Measurements from ENCODE around the gene C17orf75.
A peak's percentile ranks its signal among the peaks of the same experiment; 100 is the strongest.
"Not testable (repeated sequence)": the region's sequence is repeated elsewhere in the genome, so short reads cannot be mapped to it uniquely, and the experiment has no call there.

C17orf75 gene

DNA sequence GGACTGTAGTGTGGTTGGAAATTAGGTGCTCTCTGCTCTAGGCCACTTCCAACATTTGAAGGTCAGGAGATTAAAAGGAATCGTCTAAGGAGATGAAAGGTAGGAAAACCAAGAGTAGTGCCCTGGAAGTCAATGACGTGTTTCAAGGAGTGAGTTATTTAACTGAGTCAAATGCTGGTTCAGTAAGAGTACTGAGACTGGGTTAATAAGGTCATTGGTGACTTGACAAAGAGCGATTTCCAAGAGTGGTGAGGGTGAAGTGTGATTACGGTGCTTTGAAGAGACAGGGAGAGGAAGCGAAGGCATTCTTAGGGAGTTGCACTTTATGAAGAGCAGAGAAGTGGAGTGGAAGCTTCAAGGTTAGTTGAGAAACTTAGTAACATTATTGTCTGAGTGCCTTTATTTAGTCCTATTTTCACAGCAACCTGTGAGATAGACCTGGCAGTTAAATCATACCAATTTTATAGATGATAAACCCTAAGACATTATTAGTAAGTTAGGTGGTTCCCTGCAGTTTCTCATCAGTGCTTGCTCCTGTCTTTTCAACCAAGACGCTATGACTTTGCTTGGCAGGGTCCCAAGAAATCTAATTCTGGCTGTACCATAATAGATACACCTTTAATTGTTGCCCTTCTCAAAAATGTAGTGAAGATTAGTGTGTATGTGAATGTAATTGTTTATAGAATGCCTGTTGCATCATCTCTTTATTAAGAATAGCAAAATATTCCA is 13.8 kb upstream of the C17orf75 start:
- no peak for DNase-seq (ENCODE audit: low spot score)
- Mint-ChIP-seq H3K27me3 (ENCODE audit: low read depth) (no peaks in the 10 kb centered on the region), H3K4me3 (peak overlapping the region; percentile 62), H3K36me3 (ENCODE audit: low read depth) (peaks cover 71% of the 10 kb centered on the region), H3K4me1 (ENCODE audit: low read depth) (peaks cover 42% of the 10 kb centered on the region), H3K27ac (peak overlapping the region; percentile 43), H3K9me3 (no peaks in the 10 kb centered on the region)

DNA sequence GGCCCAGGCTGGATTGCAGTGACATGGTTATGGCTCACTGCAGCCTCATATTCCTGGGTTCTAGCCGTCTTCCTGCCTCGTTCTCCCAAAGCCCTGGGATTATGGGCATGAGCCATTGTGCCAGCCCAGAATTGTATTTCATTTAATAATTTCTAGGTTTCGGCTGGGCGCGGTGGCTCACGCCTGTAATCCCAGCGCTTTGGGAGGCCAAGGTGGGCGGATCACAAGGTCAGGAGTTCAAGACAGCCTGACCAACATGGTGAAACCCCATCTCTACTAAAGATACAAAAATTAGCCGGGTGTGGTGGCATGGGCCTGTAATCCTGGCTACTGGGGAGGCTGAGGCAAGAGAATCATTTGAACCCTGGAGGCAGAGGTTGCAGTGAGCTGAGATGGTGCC is 10.8 kb upstream of the C17orf75 start:
- H3K27ac Mint-ChIP-seq; H3K9me3 Mint-ChIP-seq; H3K27me3 Mint-ChIP-seq (ENCODE audit: low read depth); DNase-seq (ENCODE audit: low spot score): not testable (repeated sequence)
- Mint-ChIP-seq H3K4me3 (peak overlapping the region; percentile 98), H3K36me3 (ENCODE audit: low read depth) (peaks cover 63% of the 10 kb centered on the region), H3K4me1 (ENCODE audit: low read depth) (peaks cover 47% of the 10 kb centered on the region)

DNA sequence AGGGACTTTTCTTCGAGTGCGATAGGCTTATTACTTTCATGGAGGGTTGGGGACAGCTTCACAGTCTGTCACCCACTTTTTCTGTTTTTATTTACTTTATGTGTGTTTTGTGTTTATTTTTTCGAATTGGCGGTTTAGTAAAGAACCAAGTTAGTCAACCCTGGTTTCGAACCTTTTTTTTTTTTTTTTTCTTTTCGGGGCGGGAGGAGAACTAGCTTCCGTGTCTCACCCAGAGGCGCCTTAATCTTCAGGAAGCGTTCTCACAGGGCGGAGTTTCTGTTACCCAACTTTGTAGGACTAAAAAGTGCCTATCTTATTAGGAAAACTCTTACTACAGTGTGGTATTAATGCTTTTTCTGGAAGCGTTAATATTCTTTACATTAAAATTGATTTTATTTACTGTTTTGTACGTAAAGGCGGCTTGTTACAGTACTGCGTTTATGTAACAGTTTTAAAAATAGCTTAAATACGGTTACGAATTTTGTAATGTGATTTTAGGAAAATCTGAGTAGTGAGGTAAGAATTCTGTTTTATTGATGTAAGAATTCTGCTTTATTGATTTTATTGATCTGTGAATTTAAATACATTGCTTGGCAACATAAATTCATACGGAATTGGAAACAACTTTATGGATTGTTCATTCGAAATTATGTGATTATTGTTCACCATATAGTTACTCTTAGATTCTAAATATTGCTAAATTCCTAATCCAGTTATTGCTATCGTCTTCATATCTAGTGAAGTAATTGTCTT is 8.9 kb upstream of the C17orf75 start:
- Mint-ChIP-seq H3K9me3 (no peaks in the 10 kb centered on the region), H3K4me3 (peak overlapping the region; percentile 98), H3K36me3 (ENCODE audit: low read depth) (peaks cover 52% of the 10 kb centered on the region), H3K4me1 (ENCODE audit: low read depth) (peaks cover 39% of the 10 kb centered on the region), H3K27ac (peak overlapping the region; percentile 100), H3K27me3 (ENCODE audit: low read depth) (no peaks in the 10 kb centered on the region)
- DNase-seq (ENCODE audit: low spot score) = no peak

DNA sequence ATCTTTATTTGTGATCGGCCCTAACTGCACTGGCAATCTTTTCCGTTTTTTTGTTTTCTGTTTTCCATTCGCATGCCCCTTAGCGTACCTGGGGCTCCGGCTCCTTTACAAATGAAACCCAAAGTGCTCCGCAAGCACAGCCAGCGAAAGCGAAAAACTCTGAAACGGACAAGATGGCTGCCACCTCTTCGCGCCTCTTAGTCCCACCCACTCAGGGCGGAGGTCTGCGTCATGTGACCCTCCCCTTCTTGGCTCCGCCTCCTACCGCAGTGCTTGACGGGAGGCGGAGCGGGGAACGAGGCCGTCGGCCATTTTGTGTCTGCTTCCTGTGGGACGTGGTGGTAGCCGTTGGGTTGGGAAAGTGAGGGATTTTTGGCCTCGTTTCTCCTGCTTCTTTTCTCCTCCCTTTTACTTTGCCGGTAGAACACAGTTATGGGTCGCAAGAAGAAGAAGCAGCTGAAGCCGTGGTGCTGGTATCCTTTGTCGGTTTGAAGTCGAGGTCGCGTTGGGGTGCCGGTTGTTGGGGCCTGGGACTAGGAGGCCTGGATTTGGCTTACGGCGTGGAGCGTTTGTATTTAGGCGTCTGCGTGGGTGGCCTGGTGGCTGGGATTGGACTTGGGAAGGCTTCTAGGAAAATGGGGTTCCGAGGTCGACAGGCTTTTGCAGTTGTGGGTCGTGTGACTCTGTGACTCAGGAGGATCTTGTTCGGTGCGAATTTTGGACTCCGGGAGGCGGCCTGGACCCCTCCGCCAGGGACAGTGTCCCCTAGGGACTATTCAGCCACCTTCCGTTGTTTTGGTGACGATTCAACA is 8.1 kb upstream of the C17orf75 start, which contains the start of gene ZNF207:
Gene ZNF207, plus strand, starts transcription at position 304 of the 812 bp plus-strand sequence. Its CDS starts 129 bp downstream, at position 433.
- peak; percentile 94 for DNase-seq (ENCODE audit: low spot score)

DNA sequence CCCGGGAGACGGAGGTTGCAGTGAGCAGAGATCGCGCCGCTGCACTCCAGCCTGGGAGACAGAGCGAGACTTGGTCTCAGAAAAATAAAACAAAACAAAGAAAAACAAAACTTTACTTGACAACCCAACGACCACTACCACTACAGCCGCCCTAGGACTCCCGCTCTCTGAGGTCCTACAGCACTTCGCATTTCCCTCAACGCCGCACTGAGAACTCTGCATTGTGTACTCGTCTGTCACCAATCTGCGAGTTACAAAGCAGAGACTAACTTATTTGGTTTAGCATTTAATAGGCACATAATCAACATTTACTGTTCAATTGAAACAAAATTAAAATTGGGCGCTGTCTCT is 7.5 kb upstream of the C17orf75 start:
- Mint-ChIP-seq H3K36me3 (ENCODE audit: low read depth) (peaks cover 40% of the 10 kb centered on the region), H3K27ac (peak overlapping the region; percentile 100), H3K27me3 (ENCODE audit: low read depth) (no peaks in the 10 kb centered on the region), H3K4me1 (ENCODE audit: low read depth) (peaks cover 28% of the 10 kb centered on the region), H3K4me3 (peak overlapping the region; percentile 98), H3K9me3 (no peaks in the 10 kb centered on the region)
- no peak for DNase-seq (ENCODE audit: low spot score)

More for the DNA sequence above, 8.1 kb upstream of the C17orf75 start, which contains the start of gene ZNF207:
- Mint-ChIP-seq H3K9me3 (no peaks in the 10 kb centered on the region), H3K27me3 (ENCODE audit: low read depth) (no peaks in the 10 kb centered on the region), H3K4me3 (peak within 1 kb of the TSS; percentile 98), H3K36me3 (ENCODE audit: low read depth) (peaks cover 44% of the 10 kb centered on the region), H3K4me1 (ENCODE audit: low read depth) (peaks cover 32% of the 10 kb centered on the region), H3K27ac (peak within 1 kb of the TSS; percentile 100)

DNA sequence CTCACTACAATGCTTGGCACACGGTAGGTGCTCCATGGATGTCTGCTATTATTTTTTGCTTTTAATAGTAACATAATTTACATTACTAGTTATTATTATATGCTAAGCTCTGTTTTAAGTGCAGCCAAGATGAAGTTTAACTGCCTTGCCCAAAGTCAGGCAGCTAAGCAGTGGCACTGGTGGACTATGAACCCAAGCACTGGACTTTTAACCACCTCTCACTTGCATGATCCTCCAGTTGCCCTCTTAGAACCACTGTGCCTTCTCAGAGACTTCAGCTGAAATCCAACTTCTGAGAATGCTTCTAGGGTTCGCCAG is 6.5 kb upstream of the C17orf75 start:
- Mint-ChIP-seq H3K4me3 (peak overlapping the region; percentile 98), H3K36me3 (ENCODE audit: low read depth) (peaks cover 33% of the 10 kb centered on the region), H3K27me3 (ENCODE audit: low read depth) (no peaks in the 10 kb centered on the region), H3K4me1 (ENCODE audit: low read depth) (peaks cover 22% of the 10 kb centered on the region), H3K27ac (no peak overlapping the region), H3K9me3 (no peaks in the 10 kb centered on the region)
- no peak for DNase-seq (ENCODE audit: low spot score)

DNA sequence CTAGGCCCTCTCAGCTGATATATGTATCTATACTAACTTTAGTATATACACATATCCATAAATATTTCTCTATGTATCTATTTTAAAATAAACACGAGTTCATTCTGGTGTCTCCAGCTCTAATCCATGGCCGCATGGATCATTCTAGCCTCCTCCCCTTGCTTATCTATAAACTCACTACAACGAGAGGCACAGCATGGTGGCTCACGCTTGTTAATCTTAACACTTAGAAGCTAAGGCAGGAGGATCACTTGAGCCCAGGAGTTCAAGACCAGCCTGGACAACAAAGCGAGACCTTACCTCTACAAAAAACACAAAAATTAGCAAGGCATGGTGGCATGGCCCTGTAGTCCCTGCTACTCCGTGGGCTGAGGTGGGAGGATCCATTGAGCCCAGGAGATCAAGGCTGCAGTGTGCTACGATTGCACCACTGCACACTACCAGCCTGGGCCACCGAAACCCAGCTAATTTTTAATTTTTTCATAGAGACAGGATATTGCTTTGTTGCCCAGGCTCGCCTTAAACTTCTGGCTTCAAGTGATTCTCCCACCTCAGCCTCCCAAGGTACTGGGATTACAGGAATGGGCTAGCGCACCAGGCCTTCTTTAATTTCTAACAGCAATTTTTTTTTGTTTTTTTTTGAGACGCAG is 4.1 kb upstream of the C17orf75 start:
- Mint-ChIP-seq H3K27ac (no peak overlapping the region), H3K4me1 (ENCODE audit: low read depth) (peaks cover 22% of the 10 kb centered on the region), H3K4me3 (no peak overlapping the region), H3K36me3 (ENCODE audit: low read depth) (peaks cover 15% of the 10 kb centered on the region), H3K27me3 (ENCODE audit: low read depth) (no peaks in the 10 kb centered on the region), H3K9me3 (no peaks in the 10 kb centered on the region)
- DNase-seq (ENCODE audit: low spot score) = no peak

DNA sequence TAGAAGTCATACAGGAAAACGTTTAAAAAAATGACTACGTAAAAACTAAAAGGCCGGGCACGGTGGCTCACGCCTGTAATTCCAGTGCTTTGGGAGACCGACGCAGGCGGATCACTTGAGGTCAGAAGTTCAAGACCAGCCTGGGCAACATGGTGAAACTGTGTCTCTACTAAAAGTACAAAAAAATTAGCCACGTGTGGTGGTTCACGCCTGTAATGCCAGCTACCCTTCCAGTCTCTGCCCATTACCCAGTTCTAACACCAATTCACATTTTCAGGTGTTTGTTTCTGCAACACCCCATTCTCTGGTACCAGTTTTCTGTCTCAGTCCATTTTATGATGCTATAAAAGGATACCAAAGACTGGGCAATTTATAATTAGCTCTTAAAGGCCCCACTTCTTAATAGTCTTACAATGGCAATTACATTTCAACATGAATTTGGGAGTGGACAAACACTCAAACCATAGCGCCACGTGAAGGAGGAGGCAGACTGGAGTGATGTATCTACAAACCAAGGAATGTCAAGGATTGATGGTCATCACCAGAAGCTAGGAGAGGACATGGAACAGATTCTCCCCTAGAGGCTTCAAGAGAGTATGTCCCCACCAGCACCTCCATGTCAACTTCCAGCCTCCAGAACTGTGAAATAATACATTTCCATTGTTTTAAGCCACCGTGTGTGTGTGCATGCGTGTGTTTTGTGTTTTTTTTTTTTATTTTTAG is 791 bp upstream of the C17orf75 start:
- DNase-seq (ENCODE audit: low spot score) = no peak
- peak overlapping the region; percentile 90 for H3K4me3 Mint-ChIP-seq

DNA sequence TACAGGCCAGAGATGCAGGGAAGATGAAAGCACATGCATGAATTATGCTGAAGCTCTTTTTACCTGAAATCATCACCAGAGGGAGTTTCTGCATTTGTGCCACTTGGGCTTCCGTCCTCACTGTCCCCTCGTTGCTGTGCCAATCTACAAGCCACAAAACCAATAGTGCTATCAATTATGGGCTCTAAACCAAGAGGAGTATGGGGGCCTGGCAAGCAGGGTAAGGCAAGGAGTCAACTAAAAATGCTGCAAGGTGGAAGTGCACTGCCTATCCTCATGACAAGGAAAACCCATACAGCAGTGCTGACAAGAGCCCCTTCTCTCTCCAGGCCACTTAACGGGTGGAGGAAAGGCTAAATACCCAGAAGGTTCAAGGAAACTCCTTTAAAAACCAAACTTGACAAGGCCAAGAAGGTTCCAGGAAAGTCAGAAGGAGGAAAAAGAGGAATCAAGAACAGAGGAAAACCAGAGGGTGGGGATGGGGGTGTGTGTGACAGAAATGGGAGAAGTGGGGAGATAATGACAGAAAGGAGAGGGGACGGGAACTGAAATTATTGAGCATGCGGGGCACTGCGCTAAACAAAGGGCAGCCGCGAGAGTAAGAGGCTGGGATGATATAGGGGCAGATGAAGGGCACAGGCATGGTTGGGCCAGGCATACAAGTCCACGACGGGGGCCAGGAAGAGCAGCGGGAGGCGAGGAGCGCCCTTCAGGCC is 674 bp downstream of the C17orf75 start:
- Mint-ChIP-seq H3K4me1 (ENCODE audit: low read depth) (peaks cover 22% of the 10 kb centered on the region), H3K36me3 (ENCODE audit: low read depth) (peaks cover 12% of the 10 kb centered on the region), H3K4me3 (peak overlapping the region; percentile 90), H3K9me3 (no peaks in the 10 kb centered on the region), H3K27ac (peak overlapping the region; percentile 93), H3K27me3 (ENCODE audit: low read depth) (no peaks in the 10 kb centered on the region)
- peak; percentile 50 for DNase-seq (ENCODE audit: low spot score)

More for the DNA sequence above, 791 bp upstream of the C17orf75 start:
- no peaks in the 10 kb centered on the region for H3K9me3 Mint-ChIP-seq
- peaks cover 9% of the 10 kb centered on the region for H3K36me3 Mint-ChIP-seq (ENCODE audit: low read depth)
- H3K27ac Mint-ChIP-seq = peak overlapping the region; percentile 73
- no peaks in the 10 kb centered on the region for H3K27me3 Mint-ChIP-seq (ENCODE audit: low read depth)
- peaks cover 22% of the 10 kb centered on the region for H3K4me1 Mint-ChIP-seq (ENCODE audit: low read depth)

DNA sequence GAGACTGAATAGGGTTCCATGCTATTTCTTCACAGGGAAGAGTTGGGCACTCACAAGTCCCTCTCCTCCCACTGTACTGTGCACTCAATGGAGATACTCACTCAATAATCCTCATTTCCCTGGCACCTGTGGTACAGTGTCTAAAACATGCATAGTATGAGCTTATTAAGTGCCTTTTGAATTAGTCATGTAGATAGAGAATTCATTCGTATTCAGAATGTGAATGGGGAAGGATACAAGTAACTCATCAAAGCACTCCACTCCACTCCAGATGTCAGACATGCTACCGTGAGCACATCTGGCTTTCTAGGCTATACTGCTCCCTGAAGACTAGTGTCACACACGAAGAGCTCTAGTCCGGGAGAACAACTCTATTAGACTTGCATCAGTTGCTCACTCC is 6.3 kb downstream of the C17orf75 start:
- Mint-ChIP-seq H3K9me3 (no peaks in the 10 kb centered on the region), H3K4me1 (ENCODE audit: low read depth) (peaks cover 31% of the 10 kb centered on the region), H3K4me3 (no peak overlapping the region), H3K27ac (no peak overlapping the region), H3K27me3 (ENCODE audit: low read depth) (no peaks in the 10 kb centered on the region), H3K36me3 (ENCODE audit: low read depth) (peaks cover 35% of the 10 kb centered on the region)
- DNase-seq (ENCODE audit: low spot score) = no peak

DNA sequence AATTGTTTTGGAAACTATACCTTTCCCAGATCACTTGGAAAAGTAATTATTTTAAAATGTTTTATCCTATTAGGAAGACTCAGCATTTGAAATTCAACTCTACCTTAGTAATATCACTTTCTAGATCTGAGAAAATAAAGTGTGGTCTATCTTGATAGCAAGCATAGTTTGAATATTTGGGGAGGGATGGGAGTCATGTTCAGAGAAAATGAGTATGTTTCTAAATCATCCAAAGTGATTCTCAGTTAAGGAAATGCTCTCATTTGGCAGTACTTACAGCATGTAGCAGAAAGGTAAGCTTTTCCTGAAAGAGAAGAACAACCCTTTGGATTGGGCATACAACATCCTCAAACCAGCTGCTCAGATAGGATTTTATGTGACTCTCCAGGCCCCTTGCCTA is 6.9 kb downstream of the C17orf75 start:
- Mint-ChIP-seq H3K27ac (peak overlapping the region; percentile 26), H3K4me1 (ENCODE audit: low read depth) (peaks cover 35% of the 10 kb centered on the region), H3K27me3 (ENCODE audit: low read depth) (no peaks in the 10 kb centered on the region), H3K9me3 (no peaks in the 10 kb centered on the region), H3K4me3 (no peak overlapping the region), H3K36me3 (ENCODE audit: low read depth) (peaks cover 35% of the 10 kb centered on the region)
- no peak for DNase-seq (ENCODE audit: low spot score)

DNA sequence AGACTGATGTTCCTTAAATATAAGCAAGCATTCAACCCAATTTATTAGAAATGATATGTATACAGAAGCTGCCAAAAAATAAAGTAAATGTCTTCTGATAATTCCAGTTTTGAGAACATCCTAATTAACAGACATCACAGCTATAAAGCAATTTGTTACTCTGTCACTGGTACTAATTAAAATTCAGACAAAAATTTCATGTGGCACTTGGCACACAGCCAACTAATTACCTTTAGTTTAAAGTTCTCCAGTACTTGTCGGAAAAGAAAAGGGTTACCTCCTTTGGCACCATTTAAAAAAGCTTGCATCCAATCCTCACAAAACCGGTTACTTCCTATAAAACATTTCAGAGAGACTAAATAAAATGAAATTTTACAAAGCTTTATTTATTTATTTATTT is 8.8 kb downstream of the C17orf75 start:
- H3K27me3 Mint-ChIP-seq (ENCODE audit: low read depth) = no peaks in the 10 kb centered on the region
- H3K9me3 Mint-ChIP-seq = no peaks in the 10 kb centered on the region
- H3K36me3 Mint-ChIP-seq (ENCODE audit: low read depth) = peaks cover 31% of the 10 kb centered on the region
- H3K4me1 Mint-ChIP-seq (ENCODE audit: low read depth) = peaks cover 36% of the 10 kb centered on the region
- no peak overlapping the region for H3K27ac Mint-ChIP-seq
- no peak for DNase-seq (ENCODE audit: low spot score)
- H3K4me3 Mint-ChIP-seq = no peak overlapping the region
